ENCODE data around the gene RHOF. TPM values are rescaled to one million over a fixed set of nuclear protein-coding genes. Genes with fewer than 3 reads are reported as not detected.

Gene RHOF
- total and polyA plus RNA-seq, 2 of the 13 experiments (the other 11 are each of a cell fraction or from before 2014, with no cell fraction given): 14.6 to 32.2 TPM

- TF ChIP-seq ZNF280D (CRISPR knock-in tag; IDR thresholded peaks at IDR 0.05): peak; percentile 71; the same call in 1 of the 2 replicates
- 0 out of 2 replicates have a peak, but pooled peaks have one; percentile 48 for TF ChIP-seq FOXJ3 (CRISPR knock-in tag; IDR thresholded peaks at IDR 0.05; ENCODE audit: borderline replicate concordance)
- no peak for TF ChIP-seq ZNF513 (CRISPR knock-in tag; conservative IDR thresholded peaks at IDR 0.05)
- TF ChIP-seq FOXA3 (CRISPR knock-in tag; IDR thresholded peaks at IDR 0.05): no peak
- TF ChIP-seq ZNF496 (CRISPR knock-in tag; IDR thresholded peaks at IDR 0.05; ENCODE audit: insufficient replicate concordance): no peak
- no peak for TF ChIP-seq ZNF331 (CRISPR knock-in tag; IDR thresholded peaks at IDR 0.05)
- no peak for TF ChIP-seq MYPOP (CRISPR knock-in tag; IDR thresholded peaks at IDR 0.05)
- TF ChIP-seq ZBTB3 (CRISPR knock-in tag; IDR thresholded peaks at IDR 0.05; ENCODE audit: borderline replicate concordance, low read depth): no peak
- no peak for TF ChIP-seq DPF2 (CRISPR knock-in tag; IDR thresholded peaks at IDR 0.05; ENCODE audit: borderline replicate concordance, low read depth)
- TF ChIP-seq KDM4B (CRISPR knock-in tag; IDR thresholded peaks at IDR 0.05): no peak
- TF ChIP-seq HINFP (CRISPR knock-in tag; IDR thresholded peaks at IDR 0.05; ENCODE audit: low read depth): no peak
- no peak for TF ChIP-seq ZNF143 (CRISPR knock-in tag; IDR thresholded peaks at IDR 0.05)
- no peak for TF ChIP-seq AGO2 (optimal IDR thresholded peaks at IDR 0.05; ENCODE audit: low read depth, low read length)
- TF ChIP-seq AFF4 (CRISPR knock-in tag; IDR thresholded peaks at IDR 0.05): 0 out of 2 replicates have a peak, but pooled peaks have one; percentile 12
- TF ChIP-seq ZNF33B (CRISPR knock-in tag; IDR thresholded peaks at IDR 0.05): 0 out of 2 replicates have a peak, but pooled peaks have one; percentile 10
- TF ChIP-seq ZSCAN22 (CRISPR knock-in tag; IDR thresholded peaks at IDR 0.05): no peak
- TF ChIP-seq MED13 (CRISPR knock-in tag; IDR thresholded peaks at IDR 0.05): 0 out of 2 replicates have a peak, but pooled peaks have one; percentile 18
Observed at GRCh38 chr12:121802485-121802842, 9.0 kb upstream of the RHOF start (continued).

All from HepG2 (cell line).